Frontal cortex (tissue), 4 donors: ENCODE data around the gene HPD. TPM values are rescaled to one million over a fixed set of nuclear protein-coding genes. Genes with fewer than 3 reads are reported as not detected.
"Not testable (repeated sequence)": the region's sequence is repeated elsewhere in the genome, so short reads cannot be mapped to it uniquely, and the experiment has no call there.

Source experiments
- DNase-seq, 2 donors: peaks; one replicate each; pipeline ENCODE4 v3.0.0; 2012; ENCODE audit warnings: low spot score in 2 of 2
- FAIRE-seq: peaks from 2 replicates; lab custom pipeline; 2012; peaks lifted over from hg19 to GRCh38; lab: Jason Lieb, UNC
- total RNA-seq: library from RNA; depleted of rRNA; stranded (reverse); fragments of >200 nt; gene quantifications from one replicate; pipeline ENCODE4 v1.2.3, GENCODE V29; 2014
- donor health status: control.
- donor health status: control.
- donor health status: control.

Gene HPD
- total RNA-seq, 1 donor from 2014 or later: not detected

GRCh38 chr12:121871467-121871866, 12.8 kb upstream of the HPD start:
- no peak for FAIRE-seq

DNA sequence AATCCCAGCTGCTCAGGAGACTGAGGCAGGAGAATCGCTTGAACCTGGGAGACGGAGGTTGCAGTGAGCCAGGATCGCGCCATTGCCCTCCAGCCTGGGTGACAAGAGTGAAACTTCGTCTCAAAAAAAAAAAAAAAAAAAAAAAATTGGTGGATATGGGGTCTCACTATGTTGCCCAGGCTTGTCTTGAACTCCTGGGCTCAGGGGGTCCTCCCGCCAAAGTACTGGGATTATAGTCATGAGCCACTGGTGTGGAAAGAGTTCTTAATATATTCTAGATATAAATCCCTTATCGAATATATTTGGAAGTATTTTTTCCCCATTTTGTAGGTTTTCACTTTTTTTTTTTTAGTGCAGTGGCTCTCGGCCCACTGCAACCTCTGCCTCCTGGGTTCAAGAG, 10.6 kb upstream of the HPD start:
- DNase-seq, FAIRE-seq: not testable (repeated sequence)

More at GRCh38 chr12:121871467-121871866, 12.8 kb upstream of the HPD start:
- DNase-seq: no peak

GRCh38 chr12:121866331-121866730, 7.7 kb upstream of the HPD start:
- FAIRE-seq: no peak
- no peak for DNase-seq

DNA sequence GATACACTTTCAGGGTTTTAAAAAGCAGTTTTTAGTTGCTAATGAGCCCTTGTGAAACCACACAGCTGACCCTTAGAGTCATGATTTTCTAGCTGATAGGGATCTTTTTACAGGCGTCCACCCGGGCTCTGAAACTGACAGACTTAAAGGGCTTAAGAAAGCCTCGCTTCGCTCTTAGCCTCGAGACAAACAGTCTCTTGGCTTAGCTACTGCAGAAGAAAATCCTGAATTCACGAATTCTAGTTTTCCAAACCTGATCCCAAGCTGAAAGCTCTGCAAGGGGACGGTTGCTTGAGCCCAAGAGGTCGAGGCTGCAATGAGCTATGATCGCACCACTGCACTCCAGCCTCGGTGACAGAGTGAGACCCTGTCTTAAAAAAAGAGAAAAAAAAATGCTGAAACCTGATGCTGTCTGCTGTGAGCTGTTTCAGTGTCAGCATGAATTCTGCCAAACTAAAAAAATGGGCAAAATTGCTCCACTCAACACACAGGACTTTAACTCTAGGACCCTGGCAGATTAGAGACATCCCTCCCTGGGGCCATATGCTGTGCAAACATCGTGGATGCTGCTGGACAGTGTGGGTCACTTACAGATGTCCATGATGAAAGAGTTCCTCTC, 3.1 kb upstream of the HPD start:
- DNase-seq: no peak
- no peak for FAIRE-seq

DNA sequence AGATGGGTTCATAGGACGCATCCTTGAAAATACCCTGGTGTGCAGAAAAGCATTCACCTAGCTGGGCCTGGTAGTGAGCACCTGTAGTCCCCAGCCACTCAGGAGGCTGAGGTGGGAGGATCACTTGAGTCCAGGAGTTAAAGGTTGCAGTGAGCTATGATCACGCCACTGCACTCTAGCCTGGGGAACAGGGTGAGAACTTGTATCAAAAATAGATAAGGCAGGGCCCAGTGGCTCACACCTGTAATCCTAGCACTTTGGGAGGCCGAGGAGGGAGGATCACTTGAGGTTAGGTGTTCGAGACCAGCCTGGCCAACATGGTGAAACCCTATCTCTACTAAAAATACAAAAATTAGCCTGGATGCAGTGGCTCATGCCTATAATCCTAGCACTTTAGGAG, 2.0 kb upstream of the HPD start:
- not testable (repeated sequence) for FAIRE-seq, DNase-seq

DNA sequence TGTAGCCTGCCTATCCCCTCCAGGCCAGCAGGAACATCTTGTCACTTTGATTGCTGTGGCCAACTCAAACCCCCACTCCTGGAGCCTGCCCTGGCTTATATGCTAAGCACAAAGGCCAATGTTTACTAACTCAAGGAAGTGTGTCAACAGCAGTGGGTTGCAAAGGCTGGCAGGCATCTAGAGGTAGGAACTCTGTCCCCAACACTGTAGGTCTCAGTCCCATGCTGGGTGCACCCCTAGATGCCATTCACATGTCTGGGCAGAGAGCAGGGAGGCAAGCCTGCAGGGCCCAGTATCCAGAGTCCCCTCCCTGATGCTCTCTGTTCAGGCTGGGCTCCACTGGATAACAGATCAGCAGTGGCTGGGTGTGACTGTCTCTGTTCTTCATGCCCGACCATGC, 1.6 kb upstream of the HPD start:
- FAIRE-seq: no peak
- no peak for DNase-seq

- no peak for DNase-seq
- FAIRE-seq: no peak
Measured at GRCh38 chr12:121858318-121858661, 369 bp downstream of the HPD start.

DNA sequence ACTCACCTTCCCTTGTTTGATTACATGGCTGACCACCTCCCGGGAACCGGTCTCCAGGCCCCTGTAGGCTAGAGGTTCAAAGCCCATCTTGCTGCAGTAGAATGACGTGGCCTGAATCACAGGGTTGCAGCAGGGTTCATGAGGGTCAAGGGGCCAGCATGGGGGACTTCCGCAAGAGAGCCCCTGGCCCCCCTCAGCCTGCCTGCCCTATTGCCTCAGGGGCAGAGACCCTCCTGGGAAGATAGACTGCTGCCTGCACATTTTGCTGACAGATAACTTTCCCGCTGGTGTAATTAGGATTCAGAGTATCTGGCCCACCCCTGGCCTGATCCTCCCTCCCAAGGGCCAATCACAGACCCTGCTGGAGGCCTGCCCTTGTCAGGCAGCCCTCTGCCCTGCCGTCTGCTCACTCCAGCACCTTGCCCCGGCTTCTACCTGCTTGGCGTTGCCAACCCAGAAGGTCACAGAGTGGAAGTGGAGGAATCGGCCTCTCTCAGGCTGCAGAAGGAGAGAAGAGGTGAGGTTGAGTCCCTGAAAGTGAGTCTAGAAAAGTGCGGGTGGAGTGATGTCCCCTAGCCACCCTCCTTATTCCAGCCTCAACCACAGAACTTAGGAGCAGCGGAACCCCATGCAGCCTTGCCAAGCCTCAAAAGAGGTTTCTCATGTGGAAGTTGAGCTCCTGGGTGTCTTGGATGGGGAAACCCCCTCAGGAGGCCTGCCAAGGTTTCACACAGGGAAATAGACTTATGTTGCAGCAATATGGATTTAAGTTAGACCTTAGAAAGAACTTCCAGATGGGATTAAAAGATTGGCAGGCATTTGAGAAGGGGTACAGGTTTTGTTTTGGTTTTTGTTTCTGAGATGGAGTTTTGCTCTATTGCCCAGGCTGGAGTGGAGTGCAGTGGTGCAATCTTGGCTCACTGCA, 1.1 kb downstream of the HPD start:
- no peak for DNase-seq
- no peak for FAIRE-seq

GRCh38 chr12:121852392-121852791, 6.3 kb downstream of the HPD start:
- not testable (repeated sequence) for FAIRE-seq

GRCh38 chr12:121849665-121850064, 9.0 kb downstream of the HPD start:
- FAIRE-seq (no peak), DNase-seq (no peak)

More at GRCh38 chr12:121852392-121852791, 6.3 kb downstream of the HPD start:
- not testable (repeated sequence) for DNase-seq

DNA sequence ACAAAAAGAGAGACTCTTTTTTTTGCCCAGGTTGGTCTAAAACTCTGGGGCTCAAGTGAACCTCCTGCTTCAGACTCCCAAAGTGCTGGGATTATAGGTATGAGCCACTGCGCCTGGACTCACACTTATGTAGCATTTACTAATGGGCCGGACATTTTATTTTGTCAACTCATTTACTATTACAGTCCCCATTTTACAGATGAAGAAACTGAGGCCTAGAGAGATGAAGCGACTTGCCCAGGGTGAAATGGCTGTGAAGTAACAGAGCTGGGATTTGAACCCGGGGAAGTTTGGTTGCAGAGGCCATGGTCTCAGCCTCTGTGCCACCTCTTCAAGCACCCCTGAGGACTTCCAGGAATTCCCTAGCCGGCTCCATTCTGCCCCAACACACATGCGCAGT, 9.4 kb downstream of the HPD start:
- DNase-seq (no peak), FAIRE-seq (no peak)

DNA sequence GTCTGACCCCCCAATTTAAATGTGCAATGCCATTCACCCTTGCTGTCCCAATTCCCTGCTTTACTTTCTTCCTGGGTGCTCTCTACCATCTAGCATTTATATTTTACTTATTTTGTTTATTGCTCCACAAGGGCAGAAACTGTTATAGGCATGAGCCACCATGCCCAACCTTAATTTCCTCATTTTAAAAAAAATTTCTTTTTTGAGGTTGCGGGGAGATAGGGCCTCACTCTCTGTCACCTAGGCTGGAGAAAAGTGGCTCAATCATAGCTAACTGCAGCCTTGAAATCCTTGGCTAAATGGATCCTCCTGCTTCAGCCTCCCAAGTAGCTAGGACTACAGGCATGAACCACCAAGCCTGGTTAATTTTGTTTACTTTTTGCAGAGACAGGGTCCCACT, 13.0 kb downstream of the HPD start:
- DNase-seq (no peak), FAIRE-seq (no peak)

DNA sequence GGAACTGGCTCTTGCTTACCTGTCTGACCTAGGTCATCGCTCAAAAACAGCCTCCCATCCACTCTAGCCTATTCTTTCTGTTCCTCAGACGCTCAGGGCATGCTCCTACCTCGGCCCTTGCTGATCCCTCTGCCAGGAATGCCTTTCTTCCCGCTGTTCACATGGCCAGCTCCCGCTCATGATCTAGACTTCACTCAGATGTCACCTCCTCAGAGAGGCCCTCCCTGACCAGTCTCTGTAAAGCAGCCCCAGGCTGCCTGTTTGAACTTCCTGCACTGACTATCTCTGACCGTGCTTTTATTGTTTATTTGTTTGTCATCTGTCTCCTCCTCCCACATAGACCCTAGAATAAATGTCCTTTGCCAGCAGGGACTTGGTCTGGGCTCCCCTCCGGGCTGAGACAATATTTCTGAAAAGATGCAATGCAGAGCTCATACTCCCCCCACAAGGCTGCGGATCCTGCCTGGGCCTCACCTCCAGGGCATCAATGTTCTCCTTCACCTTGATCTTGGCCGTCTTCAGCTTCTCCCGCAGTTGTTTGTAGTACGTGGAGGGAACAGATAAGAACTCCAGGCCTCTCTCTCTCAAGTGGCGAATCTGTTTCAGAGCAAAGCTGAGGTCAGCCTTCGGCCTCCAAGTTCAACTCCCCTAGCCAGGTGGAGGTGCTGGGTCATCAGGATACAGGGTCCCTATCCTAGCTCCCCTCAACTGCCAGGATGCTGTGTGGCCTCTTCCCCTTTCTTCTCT, 15.2 kb downstream of the HPD start:
- DNase-seq (no peak), FAIRE-seq (no peak)

- DNase-seq (no peak), FAIRE-seq (no peak)
Measured at GRCh38 chr12:121839993-121840761, 18.5 kb downstream of the HPD start.

DNA sequence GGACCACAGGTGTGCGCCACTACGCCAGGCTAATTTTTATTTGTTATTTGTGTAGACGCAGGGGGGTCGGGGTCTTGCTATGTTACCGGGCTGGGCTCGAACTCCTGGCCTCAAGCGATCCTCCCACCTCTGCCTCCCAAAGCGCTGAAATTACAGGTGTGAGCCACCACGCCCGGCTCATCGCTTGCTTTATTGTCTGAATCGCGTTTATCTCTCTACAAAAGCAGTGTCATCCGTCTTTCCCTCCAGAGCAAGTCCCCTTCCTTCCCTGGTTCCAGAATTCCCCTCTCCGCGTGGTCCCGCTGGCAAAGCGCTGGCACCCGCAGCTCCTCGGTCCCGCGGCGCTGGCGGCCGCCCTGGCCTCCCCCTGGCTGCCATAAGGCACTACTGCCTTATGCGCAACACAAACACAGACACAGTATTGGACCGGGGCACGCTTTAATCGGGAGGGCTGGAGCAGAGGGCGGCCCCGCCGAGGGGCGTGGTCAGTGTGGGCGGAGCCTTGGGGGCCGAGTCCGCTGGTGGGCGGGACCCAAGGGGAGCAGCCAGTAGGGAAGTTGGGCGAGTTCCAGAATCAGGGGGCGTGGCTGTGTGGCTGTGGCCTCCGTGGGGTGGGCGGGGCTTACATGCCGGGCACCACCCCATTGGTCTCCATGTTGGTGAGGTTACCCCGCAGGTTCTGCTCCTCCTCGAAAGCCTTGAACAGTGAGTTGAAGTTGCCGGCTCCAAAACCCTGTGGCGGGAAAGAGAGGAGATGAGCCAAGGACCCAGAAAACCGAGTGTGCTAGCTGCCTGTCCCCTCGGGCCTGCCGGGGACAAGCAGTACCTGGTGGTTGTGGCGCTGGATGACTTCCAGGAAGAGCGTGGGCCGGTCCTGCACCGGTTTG, 19.3 kb downstream of the HPD start:
- DNase-seq: peak; percentile 82 to 96
- FAIRE-seq: no peak

DNA sequence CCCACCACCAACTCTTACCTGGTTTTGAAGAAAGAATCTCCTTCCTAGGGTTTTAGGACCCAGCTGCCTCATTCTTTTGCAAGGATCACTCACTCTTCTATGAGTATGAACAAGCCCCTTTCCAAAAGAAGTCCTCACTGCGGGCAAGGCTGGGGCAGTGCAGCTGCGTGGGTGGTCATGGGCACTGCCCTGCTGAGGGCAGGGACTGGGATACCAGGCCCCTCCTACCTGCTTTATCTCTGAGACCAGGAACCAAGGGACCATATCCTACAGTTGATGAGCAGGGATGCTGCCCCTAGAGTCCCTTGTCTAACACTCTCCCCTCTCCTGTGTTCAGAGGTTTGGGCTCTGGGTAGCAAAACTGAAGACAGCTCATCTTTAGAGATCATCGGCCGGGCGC, 20.5 kb downstream of the HPD start:
- DNase-seq: no peak
- FAIRE-seq: no peak

DNA sequence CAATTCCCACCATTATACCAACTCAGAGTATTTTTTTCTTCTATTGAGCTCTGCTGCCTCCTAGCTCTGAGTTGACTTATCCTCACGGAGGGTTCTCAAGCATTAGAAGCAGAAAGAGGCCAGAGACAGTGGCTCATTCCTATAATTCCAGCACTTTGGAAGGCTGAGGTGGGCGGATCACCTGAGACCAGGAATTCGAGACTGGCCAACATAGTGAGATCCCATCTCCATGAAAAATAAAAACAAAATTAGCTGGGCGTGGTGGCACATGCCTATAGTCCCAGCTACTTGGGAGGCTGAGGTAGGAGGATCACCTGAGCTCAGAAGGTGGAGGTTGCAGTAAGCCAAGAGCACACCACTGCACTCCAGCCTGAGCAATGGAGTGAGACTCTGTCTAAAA, 21.0 kb downstream of the HPD start:
- FAIRE-seq: no peak

DNA sequence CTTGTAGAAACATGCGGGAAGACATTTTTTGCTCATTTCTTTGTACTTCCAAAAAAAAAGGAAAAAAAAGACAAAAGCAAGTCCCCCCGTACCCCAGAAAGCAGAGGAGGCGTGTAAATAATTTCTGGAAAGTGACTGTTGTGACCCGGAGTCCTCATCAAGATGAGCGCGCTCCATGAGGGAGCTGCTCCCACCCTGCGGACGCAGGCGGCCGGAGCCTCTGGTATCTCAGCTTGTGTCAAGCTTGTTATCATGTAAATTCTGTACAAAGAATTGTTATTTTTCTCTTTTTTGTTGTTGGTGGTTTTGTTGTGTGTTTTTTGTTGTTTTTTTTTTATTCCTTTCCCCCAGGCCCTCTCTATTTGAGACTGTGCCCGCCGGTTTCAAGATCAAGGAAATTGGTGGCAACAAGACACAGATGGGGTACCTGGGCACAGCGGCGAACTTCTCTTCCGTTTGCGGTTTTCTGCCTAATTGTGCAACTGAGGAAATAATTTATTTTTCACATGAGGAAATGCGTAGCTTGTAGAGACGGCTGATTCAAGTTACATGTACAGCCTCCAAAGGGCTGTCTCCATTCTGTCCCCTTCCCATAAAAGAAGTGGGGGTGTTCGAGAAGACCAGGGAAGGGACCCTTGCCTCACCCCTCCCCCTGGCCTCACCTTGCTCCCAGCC, 27.0 kb downstream of the HPD start:
- DNase-seq (no peak), FAIRE-seq (no peak)

More for the DNA sequence above, 21.0 kb downstream of the HPD start:
- no peak for DNase-seq
